HFF-Myc (cell line): ENCODE measurements around the gene STON2.

Experiments
- DNase-seq: peaks from one replicate; pipeline ENCODE4 v3.0.0-alpha.2; 2011; ENCODE audit warnings: low read depth; ENCODE audit errors: extremely low read depth
- H3K4me3 ChIP-seq: replicated peaks from 2 replicates; pipeline ENCODE4 v1.5.1; 2011; ENCODE audit warnings: low read depth, mild to moderate bottlenecking, control low read depth, low read length
- TF ChIP-seq, protein P1 (sequence below): IDR thresholded peaks from 2 replicates; pipeline ENCODE4 v1.5.1; 2012; ENCODE audit warnings: mild to moderate bottlenecking, low read depth, low read length, control low read depth; ENCODE audit errors: missing control alignments

Gene STON2, protein sequence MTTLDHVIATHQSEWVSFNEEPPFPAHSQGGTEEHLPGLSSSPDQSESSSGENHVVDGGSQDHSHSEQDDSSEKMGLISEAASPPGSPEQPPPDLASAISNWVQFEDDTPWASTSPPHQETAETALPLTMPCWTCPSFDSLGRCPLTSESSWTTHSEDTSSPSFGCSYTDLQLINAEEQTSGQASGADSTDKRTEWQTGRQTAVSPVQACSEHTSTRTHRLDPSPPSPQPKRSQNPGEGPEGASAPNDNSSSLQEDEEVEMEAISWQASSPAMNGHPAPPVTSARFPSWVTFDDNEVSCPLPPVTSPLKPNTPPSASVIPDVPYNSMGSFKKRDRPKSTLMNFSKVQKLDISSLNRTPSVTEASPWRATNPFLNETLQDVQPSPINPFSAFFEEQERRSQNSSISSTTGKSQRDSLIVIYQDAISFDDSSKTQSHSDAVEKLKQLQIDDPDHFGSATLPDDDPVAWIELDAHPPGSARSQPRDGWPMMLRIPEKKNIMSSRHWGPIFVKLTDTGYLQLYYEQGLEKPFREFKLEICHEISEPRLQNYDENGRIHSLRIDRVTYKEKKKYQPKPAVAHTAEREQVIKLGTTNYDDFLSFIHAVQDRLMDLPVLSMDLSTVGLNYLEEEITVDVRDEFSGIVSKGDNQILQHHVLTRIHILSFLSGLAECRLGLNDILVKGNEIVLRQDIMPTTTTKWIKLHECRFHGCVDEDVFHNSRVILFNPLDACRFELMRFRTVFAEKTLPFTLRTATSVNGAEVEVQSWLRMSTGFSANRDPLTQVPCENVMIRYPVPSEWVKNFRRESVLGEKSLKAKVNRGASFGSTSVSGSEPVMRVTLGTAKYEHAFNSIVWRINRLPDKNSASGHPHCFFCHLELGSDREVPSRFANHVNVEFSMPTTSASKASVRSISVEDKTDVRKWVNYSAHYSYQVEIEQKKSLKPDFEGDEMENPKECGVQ

DNA sequence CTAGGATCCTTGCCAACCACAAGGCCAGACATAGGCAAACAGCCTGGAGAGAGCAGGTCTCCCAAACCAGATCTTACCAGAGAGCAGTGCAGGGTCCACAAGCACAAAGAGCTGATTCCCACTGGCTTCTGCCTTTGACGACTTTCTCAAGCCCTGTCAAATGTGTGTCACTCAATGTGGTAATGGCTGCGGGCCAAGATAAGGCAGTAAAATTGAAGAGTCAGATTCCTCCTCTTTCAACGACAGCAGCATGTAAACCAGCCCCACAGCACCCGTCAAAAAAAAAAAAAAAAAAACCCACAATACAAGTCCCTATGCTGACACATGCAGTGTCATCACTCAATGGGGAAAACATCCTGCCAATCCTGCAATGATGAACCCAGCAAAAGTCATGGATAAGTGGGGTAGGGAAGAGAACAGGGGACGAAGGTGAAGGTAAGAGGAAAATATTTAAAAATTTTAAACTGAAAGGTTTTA is at the start of gene STON2:
Gene STON2 (minus strand): TSS at position 123 of the 477 bp plus-strand sequence. CDS start 1,942 bp downstream, outside the sequence.
- no peak for DNase-seq
- H3K4me3 ChIP-seq = no peak within 1 kb of the TSS
- TF ChIP-seq, protein P1, sequence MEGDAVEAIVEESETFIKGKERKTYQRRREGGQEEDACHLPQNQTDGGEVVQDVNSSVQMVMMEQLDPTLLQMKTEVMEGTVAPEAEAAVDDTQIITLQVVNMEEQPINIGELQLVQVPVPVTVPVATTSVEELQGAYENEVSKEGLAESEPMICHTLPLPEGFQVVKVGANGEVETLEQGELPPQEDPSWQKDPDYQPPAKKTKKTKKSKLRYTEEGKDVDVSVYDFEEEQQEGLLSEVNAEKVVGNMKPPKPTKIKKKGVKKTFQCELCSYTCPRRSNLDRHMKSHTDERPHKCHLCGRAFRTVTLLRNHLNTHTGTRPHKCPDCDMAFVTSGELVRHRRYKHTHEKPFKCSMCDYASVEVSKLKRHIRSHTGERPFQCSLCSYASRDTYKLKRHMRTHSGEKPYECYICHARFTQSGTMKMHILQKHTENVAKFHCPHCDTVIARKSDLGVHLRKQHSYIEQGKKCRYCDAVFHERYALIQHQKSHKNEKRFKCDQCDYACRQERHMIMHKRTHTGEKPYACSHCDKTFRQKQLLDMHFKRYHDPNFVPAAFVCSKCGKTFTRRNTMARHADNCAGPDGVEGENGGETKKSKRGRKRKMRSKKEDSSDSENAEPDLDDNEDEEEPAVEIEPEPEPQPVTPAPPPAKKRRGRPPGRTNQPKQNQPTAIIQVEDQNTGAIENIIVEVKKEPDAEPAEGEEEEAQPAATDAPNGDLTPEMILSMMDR = no peak

DNA sequence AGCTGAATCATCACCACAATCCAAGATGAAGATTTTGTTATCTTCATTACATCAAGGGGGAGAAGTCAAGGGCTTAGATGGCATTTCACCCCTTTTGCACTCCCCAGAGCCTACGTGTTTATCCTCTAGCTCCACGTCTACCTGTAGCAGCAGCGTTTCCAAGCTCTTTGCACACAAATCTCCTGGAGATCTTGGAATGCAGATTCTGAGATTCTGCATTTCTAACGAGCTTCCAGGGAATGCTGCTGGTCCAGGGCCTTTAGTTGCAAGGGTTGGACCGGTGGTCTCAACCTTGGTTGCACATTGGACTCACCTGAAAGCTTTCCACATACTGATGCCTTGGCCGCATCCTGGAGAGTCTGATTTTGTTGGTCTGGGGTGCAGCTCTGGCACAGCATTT is 49.5 kb upstream of the STON2 start:
- H3K4me3 ChIP-seq = no peak overlapping the region
- TF ChIP-seq, protein P1 = no peak
- no peak for DNase-seq

DNA sequence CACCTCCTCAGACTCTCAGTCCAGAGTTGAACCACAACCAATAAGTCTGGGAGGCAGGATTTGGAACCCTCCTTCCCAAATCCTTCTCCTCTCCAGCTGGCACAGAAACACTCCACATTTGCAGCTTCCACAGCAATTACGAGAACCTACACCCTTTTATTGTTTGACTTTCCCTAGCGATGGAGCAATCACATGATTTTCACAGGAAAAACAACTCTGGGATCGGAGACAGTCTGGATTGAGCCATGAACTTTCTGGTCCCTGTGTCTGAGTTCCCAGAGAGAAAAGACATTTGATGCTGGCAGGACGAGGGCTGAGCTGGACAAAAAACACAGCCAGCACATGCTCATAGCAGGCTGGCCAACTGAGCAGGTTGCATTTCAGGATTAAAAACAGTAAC is 49.0 kb upstream of the STON2 start:
- H3K4me3 ChIP-seq = no peak overlapping the region
- no peak for DNase-seq
- TF ChIP-seq, protein P1 = no peak

DNA sequence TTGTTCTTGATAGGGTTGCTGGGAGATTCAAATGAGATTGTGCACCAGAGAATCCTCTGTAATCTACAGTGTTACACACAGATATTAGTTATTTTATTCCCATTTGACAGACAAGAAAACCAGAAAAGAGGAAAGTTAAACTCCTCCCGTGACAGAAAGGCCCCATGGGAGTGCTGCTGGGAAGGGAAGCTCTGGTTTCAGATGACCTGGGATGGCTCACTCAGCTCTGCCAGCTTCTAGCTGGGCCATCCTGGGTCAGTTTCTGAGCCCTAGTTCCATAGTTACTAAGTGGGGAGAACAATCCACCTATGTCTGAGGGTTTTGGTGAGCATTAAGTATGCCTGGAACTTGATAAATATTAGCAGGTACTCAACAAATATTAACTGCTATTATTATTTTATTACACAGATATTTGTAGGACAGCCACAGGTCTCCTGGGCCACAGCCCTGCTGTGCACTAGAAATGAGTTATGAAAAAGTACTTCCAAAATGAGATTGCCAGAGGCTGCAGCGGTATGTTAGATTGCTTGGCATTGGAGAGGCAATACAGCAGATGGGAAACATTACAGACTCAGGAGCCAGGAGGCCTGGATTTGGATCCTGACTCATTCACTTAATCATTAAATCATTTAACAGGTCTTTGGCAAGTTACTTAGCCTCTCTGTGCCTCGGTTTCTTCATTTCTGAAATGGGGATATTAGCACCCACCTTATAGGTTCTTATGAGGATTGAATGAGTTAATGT is 47.1 kb upstream of the STON2 start:
- TF ChIP-seq, protein P1 = no peak
- no peak for DNase-seq
- H3K4me3 ChIP-seq = no peak overlapping the region

DNA sequence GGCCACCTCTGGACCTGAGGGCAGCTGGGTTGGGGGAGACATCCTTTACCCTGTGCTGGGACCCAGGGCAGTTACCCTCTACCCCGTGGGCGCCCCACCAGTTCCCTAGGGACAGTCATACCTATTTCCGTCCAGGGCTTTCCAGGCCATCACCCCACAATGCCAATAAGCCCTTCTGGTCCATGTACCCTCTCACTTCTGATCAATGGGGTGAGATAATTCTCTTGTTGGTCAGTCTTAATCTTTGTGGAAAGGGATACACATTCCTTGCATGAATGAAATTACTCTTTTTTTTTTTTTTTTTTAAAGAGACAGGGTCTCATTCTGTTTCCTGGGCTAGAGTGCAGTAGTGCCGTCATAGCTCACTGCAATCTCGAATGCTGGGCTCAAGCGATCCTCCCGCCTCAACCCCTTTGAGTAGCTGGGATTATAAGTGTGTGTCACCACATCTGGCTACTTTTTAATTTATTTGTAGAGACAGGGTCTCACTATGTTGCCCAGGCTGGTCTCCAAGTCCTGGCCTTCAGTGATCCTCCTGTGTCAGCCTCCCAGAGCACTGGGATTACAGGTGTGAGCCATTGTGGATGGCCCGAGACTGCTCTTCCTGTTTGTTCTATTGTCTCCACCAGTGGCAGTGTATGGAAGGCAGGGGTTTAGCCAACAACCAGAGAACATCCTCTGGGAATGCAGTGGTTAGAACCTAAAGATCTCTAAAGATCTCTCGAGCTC is 46.3 kb upstream of the STON2 start:
- DNase-seq = no peak
- TF ChIP-seq, protein P1 = no peak

More for the DNA sequence above, 46.3 kb upstream of the STON2 start:
- H3K4me3 ChIP-seq = no peak overlapping the region
